ENCODE results near the gene PALLD.

DNA sequence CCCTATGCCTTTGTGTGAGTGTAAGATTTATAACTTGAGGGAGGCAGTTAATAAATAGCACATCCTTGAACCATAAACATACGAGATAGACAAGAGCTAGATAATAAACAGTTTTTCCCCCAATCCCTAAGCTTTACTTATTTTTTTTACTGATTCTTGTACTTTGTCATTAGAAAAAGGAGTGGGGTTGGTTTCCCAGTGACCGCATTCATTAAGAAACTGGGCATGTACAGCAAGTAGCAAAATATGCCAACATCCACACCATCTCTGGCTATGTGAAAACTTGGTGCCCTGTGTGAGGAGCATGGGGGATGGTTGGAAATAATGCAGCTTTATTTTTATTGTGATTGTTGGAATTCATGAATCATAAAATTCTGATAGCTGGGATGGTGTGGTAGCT is 337.0 kb downstream of the PALLD start:
- TF ChIP-seq, protein P1, sequence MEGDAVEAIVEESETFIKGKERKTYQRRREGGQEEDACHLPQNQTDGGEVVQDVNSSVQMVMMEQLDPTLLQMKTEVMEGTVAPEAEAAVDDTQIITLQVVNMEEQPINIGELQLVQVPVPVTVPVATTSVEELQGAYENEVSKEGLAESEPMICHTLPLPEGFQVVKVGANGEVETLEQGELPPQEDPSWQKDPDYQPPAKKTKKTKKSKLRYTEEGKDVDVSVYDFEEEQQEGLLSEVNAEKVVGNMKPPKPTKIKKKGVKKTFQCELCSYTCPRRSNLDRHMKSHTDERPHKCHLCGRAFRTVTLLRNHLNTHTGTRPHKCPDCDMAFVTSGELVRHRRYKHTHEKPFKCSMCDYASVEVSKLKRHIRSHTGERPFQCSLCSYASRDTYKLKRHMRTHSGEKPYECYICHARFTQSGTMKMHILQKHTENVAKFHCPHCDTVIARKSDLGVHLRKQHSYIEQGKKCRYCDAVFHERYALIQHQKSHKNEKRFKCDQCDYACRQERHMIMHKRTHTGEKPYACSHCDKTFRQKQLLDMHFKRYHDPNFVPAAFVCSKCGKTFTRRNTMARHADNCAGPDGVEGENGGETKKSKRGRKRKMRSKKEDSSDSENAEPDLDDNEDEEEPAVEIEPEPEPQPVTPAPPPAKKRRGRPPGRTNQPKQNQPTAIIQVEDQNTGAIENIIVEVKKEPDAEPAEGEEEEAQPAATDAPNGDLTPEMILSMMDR (IDR thresholded peaks at IDR 0.05; ENCODE audit: low read length) = no peak
- no peak for TF ChIP-seq EZH2phosphoT487 (IDR thresholded peaks at IDR 0.05; ENCODE audit: low read length)
